GM19025 (cell line): ENCODE data around the gene ZDHHC13.

Source experiments
- ATAC-seq: cut with Tn5 transposase; IDR thresholded peaks from one replicate; pipeline ENCODE4 v1.9.1; 2021; ENCODE audit warnings: mild to moderate bottlenecking, low read depth, moderate library complexity; ENCODE audit not compliant: unreplicated experiment

ZDHHC13 gene

DNA sequence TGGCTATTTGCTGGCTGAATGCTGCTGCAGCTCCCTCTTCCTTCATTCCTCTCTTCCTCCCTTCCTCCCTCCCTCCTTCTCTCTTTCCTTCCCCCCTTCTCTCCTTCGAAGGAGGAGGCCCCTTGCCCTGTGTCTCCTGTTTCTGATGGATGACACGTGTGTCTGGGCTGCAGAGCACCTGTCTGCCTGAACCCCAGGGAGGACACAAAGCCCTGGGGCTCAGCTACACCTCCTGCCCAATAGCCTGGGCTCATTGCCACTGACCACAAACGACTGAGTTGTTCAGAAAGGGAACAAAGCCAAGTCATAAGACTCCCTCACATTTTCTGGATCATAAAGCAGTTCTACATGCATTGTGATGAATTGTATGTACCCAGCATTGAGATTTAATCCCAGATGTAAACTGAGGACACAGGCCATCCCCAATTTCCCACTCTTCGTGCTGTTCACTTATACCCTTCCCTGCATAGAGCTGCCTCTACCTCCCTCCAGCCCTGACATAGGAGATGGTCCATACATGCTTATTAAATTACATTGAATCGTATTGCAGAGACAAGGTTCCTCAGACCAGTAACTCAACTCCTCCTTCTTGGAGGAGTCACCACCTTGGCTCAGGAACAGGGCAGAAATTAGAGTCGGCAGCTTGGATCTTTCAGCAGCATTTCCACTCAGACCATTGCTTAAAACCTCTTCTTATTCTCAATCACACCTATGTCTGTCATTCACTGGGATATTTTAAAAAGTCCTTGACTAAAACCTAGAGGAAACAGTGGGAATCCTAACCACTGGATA lies 83.6 kb downstream of the ZDHHC13 start:
- ATAC-seq: no peak

GRCh38 chr11:19201737-19202605 lies 85.0 kb downstream of the ZDHHC13 start, which contains the start of gene CSRP3:
CSRP3 (minus strand) TSS chr11:19201983; CDS start chr11:19192448, 9,535 bp downstream.
- ATAC-seq: no peak

- no peak for ATAC-seq
These were observed 87.9 kb downstream of the ZDHHC13 start for GRCh38 chr11:19204836-19205235.

- no peak for ATAC-seq
These were observed 91.2 kb downstream of the ZDHHC13 start for GRCh38 chr11:19208181-19208580.

GRCh38 chr11:19208959-19209546 lies 92.1 kb downstream of the ZDHHC13 start:
- ATAC-seq: no peak

DNA sequence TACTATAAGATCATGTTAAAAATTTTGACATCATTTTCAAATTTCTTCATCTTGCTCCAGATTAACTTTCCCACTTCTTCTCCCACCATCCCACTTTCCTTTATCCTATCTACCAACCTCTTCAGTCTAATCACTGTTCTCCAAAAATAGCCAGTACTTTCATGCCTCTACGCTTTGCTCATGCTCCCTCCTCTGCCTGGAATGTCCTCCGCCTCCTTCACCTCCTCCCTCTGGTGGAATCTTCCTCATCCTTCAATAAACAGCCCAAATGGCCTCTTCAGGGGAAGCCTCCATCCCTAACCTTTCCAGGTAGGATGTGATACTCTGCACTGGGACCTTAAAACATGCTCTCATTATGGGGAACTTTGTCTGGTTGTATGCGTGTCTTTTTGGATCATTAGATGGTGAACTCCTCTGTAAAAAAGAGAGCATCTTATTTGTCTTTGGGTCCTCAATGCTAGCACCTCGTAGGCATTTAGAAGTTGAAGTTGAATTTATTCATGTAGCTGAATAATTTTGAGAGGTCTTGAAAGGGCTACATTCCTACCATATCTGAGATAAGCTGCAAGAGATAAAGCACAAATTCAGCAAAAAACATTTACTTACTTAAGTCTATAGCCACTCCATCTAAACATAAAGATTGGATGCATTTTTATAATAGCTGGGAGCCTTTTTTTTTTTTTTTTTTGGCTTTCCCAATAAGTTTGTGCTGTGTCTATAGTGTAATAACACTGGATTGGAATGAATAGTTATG lies 92.8 kb downstream of the ZDHHC13 start:
- no peak for ATAC-seq

- ATAC-seq: no peak
These were observed 99.1 kb downstream of the ZDHHC13 start for GRCh38 chr11:19216021-19216420.

GRCh38 chr11:19216709-19217374 lies 99.9 kb downstream of the ZDHHC13 start:
- ATAC-seq: no peak

- no peak for ATAC-seq
These were observed 101.2 kb downstream of the ZDHHC13 start for GRCh38 chr11:19218216-19218615.

GRCh38 chr11:19218786-19219460 lies 102.0 kb downstream of the ZDHHC13 start:
- ATAC-seq: no peak

DNA sequence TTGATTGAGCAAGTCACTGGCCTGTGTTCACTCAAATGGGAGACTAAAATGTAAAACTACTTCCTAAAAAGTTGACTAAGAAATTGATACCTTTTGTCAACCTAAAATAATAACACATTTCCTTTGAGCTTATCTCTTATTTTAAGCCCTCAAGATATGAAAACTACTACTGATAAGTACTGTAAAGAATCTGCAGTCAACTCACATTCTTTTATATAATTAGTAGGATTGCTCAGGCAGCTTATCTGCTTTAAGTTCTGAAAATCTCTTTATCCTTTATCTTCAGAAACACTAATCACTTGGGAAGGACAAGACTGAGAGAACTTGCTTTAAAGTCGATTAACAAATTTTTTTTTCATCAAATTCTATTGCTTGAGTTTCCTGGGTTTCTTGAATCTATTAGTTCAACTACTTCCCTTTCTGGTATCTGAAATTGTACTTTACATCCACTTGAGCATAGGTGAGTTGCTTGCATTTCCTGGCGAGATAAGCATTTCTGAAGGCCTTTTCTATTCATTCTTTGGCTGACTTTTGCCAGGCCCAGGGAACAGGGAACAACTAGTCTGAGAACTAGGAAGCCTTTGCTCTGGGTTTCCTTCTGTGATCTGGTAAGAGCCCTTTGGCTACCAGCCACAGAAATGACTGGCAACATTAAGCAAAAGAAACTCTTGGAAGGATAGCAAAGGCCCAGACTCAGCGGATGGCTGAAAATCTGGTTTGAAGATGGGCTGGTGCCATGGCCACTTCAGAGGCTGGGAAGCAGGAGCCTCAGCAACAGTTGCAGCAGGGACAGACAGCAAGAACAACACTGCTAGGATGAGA lies 104.1 kb downstream of the ZDHHC13 start:
- no peak for ATAC-seq

- ATAC-seq: no peak
These were observed 108.2 kb downstream of the ZDHHC13 start for GRCh38 chr11:19225123-19225522.

DNA sequence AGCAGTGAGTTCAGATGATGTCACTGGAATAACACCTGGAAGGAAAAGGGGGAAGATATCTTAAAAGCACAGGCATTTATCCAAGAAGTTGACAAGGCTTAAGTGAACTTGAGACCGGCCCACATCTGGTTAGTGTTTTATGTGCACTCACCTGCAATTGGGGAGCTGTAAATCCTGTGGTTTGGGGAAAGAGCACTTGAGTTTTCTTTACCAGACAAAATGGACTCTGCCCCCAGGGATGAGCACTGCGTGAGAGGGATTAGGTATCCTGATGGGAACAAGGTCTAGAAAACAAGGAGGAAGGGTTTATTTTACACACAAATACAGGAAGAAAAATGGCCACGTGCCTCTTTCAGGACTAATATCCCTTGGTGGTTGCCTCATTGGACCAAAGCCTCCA lies 108.6 kb downstream of the ZDHHC13 start:
- ATAC-seq: no peak
